Measurements from ENCODE around the gene TPI1.
A peak's percentile ranks its signal among the peaks of the same experiment; 100 is the strongest.

TPI1 gene

DNA sequence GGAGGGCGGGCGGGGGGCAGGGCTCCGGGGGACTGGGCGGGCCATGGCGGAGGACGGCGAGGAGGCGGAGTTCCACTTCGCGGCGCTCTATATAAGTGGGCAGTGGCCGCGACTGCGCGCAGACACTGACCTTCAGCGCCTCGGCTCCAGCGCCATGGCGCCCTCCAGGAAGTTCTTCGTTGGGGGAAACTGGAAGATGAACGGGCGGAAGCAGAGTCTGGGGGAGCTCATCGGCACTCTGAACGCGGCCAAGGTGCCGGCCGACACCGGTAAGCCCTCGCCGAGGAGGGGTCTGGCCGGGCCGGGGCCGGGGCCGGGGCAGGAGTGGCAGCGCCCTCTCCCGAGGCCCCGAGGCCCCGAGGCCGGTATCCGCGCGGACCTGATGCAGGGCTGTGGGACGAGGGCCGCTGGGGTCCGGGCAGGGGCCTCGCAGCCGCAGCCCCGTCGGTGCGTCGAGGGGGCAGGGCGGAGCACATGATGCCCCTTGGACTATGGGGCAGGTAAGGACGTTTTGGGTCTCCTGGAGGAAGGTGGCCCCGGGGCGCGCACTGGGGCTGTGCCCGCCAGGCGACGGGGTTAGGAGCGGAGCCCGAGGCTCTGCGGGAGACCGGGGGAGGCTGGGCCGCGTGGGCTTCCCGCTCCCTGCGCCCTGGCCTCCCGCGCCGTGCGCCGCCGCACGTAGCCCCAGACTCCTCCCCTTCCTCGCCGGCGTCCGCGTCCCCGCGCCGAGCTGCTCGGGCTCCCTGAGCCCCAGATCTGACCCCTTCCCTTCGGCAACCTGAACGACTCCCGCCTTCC lies at the start of gene TPI1:
Gene TPI1 (plus strand): TSS at position 119 of the 798 bp plus-strand sequence. CDS start 36 bp downstream, at position 155.
- peak; percentile 84 for DNase-seq (ENCODE audit: low read depth)
- peak; percentile 97 for TF ChIP-seq POLR2A (IDR thresholded peaks at IDR 0.05; ENCODE audit: extremely low read depth, insufficient read length)
- TF ChIP-seq, protein P1, sequence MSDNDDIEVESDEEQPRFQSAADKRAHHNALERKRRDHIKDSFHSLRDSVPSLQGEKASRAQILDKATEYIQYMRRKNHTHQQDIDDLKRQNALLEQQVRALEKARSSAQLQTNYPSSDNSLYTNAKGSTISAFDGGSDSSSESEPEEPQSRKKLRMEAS (IDR thresholded peaks at IDR 0.05; ENCODE audit: low read depth, low read length), result 0 out of 2 replicates have a peak, but pooled peaks have one; percentile 2
- no peak; the same call in 1 of the 2 replicates for TF ChIP-seq MYC (IDR thresholded peaks at IDR 0.05; ENCODE audit: low read depth, low read length)
- H3K4me3 ChIP-seq (ENCODE audit: low read depth, low read length), result peak within 1 kb of the TSS; percentile 96

DNA sequence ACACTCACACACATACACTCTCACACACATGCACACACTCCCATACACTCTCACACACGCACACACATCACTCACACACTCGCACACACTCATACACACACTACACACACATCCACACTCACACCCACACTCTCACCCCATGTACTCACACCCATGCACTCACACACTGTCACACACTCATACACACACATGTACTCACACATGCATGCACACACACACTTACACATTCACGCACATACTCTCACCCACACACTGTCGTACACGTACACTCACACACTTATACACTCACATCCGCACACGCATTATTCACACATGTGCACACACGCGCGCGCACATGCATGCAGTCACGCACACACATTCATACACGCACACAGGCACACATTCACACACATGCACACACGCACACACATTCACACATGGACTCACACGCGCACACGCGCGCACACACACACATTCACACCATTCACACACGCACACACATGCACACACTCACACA lies 49.6 kb upstream of the TPI1 start:
- TF ChIP-seq, protein P2, sequence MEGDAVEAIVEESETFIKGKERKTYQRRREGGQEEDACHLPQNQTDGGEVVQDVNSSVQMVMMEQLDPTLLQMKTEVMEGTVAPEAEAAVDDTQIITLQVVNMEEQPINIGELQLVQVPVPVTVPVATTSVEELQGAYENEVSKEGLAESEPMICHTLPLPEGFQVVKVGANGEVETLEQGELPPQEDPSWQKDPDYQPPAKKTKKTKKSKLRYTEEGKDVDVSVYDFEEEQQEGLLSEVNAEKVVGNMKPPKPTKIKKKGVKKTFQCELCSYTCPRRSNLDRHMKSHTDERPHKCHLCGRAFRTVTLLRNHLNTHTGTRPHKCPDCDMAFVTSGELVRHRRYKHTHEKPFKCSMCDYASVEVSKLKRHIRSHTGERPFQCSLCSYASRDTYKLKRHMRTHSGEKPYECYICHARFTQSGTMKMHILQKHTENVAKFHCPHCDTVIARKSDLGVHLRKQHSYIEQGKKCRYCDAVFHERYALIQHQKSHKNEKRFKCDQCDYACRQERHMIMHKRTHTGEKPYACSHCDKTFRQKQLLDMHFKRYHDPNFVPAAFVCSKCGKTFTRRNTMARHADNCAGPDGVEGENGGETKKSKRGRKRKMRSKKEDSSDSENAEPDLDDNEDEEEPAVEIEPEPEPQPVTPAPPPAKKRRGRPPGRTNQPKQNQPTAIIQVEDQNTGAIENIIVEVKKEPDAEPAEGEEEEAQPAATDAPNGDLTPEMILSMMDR (IDR thresholded peaks at IDR 0.05; ENCODE audit: low read depth, low read length), result no peak
- TF ChIP-seq MYC (IDR thresholded peaks at IDR 0.05; ENCODE audit: low read depth, low read length), result no peak
- no peak for TF ChIP-seq POLR2A (IDR thresholded peaks at IDR 0.05; ENCODE audit: extremely low read depth, insufficient read length)
- TF ChIP-seq, protein P1 (IDR thresholded peaks at IDR 0.05; ENCODE audit: low read depth, low read length), result no peak
- no peak for DNase-seq (ENCODE audit: low read depth)
- no peak overlapping the region for H3K4me3 ChIP-seq (ENCODE audit: low read depth, low read length)

DNA sequence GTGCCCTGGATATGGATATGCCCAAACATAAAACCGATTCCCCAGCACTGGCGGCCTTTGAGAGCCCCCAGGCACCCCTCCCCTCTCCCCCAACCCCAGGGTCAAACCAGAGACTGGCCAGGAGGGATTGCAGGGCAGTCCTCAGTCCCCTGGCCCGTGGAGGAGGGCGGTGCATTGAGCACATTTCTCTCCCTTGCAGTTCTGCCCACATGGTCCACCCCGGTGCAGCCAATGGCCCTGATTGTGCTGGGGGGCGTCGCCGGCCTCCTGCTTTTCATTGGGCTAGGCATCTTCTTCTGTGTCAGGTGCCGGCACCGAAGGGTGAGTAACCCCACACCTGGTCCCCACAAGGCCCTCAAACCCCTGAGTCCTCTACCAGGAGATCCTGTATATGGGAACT lies 49.1 kb upstream of the TPI1 start:
- TF ChIP-seq MYC (IDR thresholded peaks at IDR 0.05; ENCODE audit: low read depth, low read length) (no peak), POLR2A (IDR thresholded peaks at IDR 0.05; ENCODE audit: extremely low read depth, insufficient read length) (no peak)
- TF ChIP-seq, protein P2 (IDR thresholded peaks at IDR 0.05; ENCODE audit: low read depth, low read length), result no peak
- no peak overlapping the region for H3K4me3 ChIP-seq (ENCODE audit: low read depth, low read length)
- DNase-seq (ENCODE audit: low read depth), result no peak

DNA sequence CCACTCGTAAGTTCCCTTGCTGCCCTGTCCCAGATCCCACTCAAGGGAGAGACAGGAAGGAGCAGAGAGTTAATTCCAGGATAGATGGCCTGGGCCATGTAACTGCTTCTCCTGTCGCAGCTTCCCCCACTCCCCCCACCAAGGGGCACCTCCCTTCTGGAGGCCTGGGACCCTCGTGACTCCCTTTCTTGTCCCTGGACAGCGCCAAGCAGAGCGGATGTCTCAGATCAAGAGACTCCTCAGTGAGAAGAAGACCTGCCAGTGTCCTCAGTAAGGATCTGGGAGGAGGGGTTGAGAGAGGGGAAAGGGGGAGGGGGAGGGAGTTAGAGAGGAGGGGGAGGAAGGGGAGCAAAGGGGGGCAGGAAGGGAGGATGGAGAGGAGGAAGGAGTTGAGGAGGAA lies 48.7 kb upstream of the TPI1 start:
- no peak overlapping the region for H3K4me3 ChIP-seq (ENCODE audit: low read depth, low read length)
- no peak for DNase-seq (ENCODE audit: low read depth)
- TF ChIP-seq MYC (IDR thresholded peaks at IDR 0.05; ENCODE audit: low read depth, low read length) (no peak), POLR2A (IDR thresholded peaks at IDR 0.05; ENCODE audit: extremely low read depth, insufficient read length) (no peak)
- TF ChIP-seq, protein P2 (IDR thresholded peaks at IDR 0.05; ENCODE audit: low read depth, low read length), result no peak
- TF ChIP-seq, protein P1 (IDR thresholded peaks at IDR 0.05; ENCODE audit: low read depth, low read length), result no peak

DNA sequence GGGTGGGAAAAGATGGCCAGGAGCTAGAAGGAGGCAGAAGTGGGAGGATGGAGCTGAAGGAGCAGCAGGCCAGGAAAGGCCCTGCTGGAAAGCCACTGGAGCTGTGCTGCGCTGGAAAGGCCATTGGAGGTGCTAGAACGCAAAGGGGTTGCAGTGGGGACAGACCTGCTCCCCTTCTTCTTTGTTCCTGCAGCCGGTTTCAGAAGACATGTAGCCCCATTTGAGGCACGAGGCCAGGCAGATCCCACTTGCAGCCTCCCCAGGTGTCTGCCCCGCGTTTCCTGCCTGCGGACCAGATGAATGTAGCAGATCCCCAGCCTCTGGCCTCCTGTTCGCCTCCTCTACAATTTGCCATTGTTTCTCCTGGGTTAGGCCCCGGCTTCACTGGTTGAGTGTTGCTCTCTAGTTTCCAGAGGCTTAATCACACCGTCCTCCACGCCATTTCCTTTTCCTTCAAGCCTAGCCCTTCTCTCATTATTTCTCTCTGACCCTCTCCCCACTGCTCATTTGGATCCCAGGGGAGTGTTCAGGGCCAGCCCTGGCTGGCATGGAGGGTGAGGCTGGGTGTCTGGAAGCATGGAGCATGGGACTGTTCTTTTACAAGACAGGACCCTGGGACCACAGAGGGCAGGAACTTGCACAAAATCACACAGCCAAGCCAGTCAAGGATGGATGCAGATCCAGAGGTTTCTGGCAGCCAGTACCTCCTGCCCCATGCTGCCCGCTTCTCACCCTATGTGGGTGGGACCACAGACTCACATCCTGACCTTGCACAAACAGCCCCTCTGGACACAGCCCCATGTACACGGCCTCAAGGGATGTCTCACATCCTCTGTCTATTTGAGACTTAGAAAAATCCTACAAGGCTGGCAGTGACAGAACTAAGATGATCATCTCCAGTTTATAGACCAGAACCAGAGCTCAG lies 48.0 kb upstream of the TPI1 start:
- TF ChIP-seq MYC (IDR thresholded peaks at IDR 0.05; ENCODE audit: low read depth, low read length) (no peak), POLR2A (IDR thresholded peaks at IDR 0.05; ENCODE audit: extremely low read depth, insufficient read length) (no peak)
- TF ChIP-seq, protein P1 (IDR thresholded peaks at IDR 0.05; ENCODE audit: low read depth, low read length), result no peak
- TF ChIP-seq, protein P2 (IDR thresholded peaks at IDR 0.05; ENCODE audit: low read depth, low read length), result no peak
- no peak for DNase-seq (ENCODE audit: low read depth)
- no peak overlapping the region for H3K4me3 ChIP-seq (ENCODE audit: low read depth, low read length)
